Peyer's patch (tissue), 4 donors: Measurements from ENCODE around the gene ALDH5A1. TPM values are rescaled to one million over a fixed set of nuclear protein-coding genes. Genes with fewer than 3 reads are reported as not detected.

ENCODE experiments used
- DNase-seq, 3 donors: peaks; one replicate each; pipeline ENCODE4 v3.0.0-alpha.2; 2017 to 2019
- H3K27ac ChIP-seq, 4 donors: fragments of 200-600 bp; sonication (generic); one replicate each; pipeline ENCODE4 v1.5.1; 2016 to 2019
- H3K27me3 ChIP-seq, 2 donors: fragments of 200-600 bp; sonication (generic); one replicate each; pipeline ENCODE4 v1.5.1; 2019
- H3K36me3 ChIP-seq, 3 donors: fragments of 200-600 bp; sonication (generic); one replicate each; pipeline ENCODE4 v1.5.1; 2016 to 2019
- H3K4me1 ChIP-seq, 4 donors: fragments of 200-600 bp; sonication (generic); one replicate each; pipeline ENCODE4 v1.5.1; 2016 to 2019
- H3K4me3 ChIP-seq, 4 donors: fragments of 200-600 bp; sonication (generic); 1 replicate in 3 of 4; 2 replicates in 1 of 4; pipeline ENCODE4 v1.5.1; 2016 to 2019; ENCODE audit warnings: mild to moderate bottlenecking in 1 of 4
- H3K9me3 ChIP-seq, 4 donors: fragments of 200-600 bp; sonication (generic); one replicate each; pipeline ENCODE4 v1.5.1; 2016 to 2019; ENCODE audit warnings: mild to moderate bottlenecking in 1 of 4
- POLR2A ChIP-seq, 2 donors: fragments of 450-650 bp; IDR thresholded peaks; one replicate each; pipeline ENCODE4 v1.5.1; 2017; ENCODE audit warnings: antibody characterized with exemption in 2 of 2, mild to moderate bottlenecking in 2 of 2, moderate library complexity in 2 of 2
- total RNA-seq, 4 donors: library from RNA; depleted of rRNA; stranded (reverse); fragments of >200 nt; gene quantifications; one replicate each; pipeline ENCODE4 v1.1.0, GENCODE V29; 2016
- TF ChIP-seq, protein P1 (sequence below), 6 experiments: fragments of 450-650 bp in 4 of 6; fragments of 200-600 bp in 2 of 6; sonication (generic) in 1 of 6; IDR thresholded peaks; one replicate each; pipeline ENCODE4 v1.5.1; 2017 to 2019; ENCODE audit warnings: antibody characterized with exemption in 6 of 6, mild to moderate bottlenecking in 3 of 6, moderate library complexity in 1 of 6

The ALDH5A1 gene
- total RNA-seq, 4 donors from 2014 or later: 3.5 to 25.6 (median 8.8) TPM

DNA sequence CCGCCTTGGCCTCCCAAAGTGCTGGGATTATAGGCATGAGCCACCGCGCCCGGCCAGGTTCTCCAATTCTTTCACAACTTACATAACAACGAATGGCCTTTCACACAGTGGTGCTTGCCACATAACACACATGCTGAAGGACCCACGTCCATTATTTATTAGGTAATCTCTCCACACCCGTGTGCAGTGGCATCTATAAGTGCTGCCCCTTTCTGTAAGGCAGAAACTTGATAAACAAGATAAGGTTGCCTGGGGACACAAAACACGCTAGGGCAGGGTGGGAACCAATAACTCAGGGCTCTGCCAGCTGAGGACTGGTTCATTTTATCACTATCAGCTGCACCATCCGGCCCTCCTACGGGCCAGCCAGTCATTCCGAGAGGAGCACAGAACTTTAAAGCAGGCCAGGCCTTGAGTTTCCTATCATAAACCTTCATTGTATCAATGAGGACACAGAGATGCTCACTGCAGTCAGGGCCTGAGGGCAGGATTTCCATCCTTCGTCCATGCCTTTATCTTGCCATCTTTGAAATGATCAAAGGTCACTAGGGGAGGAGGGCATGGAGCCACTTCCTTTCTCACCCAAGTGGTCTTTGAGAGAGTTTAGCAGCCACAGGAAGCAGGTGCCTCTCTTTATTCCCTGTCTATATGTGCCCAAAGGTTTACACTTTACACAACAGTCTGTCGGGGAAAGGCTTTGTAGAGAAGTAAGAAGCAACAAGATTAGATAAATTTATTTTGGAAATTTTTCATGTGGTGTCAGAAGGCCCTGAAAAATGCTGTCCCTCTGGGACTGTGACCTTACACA lies 43.0 kb upstream of the ALDH5A1 start:
- Histone ChIP-seq H3K9me3 (no peaks in the 10 kb centered on the region), H3K36me3 (no peaks in the 10 kb centered on the region), H3K4me1 (no peaks in the 10 kb centered on the region), H3K4me3 (no peak overlapping the region), H3K27me3 (no peaks in the 10 kb centered on the region), H3K27ac (no peak overlapping the region)
- DNase-seq: no peak
- TF ChIP-seq POLR2A (IDR thresholded peaks at IDR 0.05): no peak
- TF ChIP-seq, protein P1, sequence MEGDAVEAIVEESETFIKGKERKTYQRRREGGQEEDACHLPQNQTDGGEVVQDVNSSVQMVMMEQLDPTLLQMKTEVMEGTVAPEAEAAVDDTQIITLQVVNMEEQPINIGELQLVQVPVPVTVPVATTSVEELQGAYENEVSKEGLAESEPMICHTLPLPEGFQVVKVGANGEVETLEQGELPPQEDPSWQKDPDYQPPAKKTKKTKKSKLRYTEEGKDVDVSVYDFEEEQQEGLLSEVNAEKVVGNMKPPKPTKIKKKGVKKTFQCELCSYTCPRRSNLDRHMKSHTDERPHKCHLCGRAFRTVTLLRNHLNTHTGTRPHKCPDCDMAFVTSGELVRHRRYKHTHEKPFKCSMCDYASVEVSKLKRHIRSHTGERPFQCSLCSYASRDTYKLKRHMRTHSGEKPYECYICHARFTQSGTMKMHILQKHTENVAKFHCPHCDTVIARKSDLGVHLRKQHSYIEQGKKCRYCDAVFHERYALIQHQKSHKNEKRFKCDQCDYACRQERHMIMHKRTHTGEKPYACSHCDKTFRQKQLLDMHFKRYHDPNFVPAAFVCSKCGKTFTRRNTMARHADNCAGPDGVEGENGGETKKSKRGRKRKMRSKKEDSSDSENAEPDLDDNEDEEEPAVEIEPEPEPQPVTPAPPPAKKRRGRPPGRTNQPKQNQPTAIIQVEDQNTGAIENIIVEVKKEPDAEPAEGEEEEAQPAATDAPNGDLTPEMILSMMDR (IDR thresholded peaks at IDR 0.05): no peak

DNA sequence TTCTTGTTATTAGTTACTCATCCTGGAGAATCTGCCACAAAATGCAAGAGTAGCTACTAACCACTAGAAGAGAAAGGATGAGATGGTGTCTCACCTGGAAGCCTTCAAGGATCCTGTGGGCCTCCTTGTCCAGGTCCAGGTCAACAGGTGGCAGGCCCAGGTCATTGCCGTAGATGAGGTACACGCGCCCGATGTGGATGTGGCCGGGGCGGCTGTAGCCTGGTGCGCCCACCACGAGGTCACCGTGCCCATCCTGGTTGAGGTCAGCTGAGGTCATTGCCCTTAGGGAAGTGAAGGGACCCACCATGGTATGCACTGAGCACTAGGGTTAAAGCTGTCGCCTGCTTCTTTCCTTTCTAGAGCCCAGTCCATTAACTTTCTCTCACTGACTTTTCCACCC lies 40.8 kb upstream of the ALDH5A1 start:
- Histone ChIP-seq H3K27ac (no peak overlapping the region), H3K9me3 (no peaks in the 10 kb centered on the region), H3K4me1 (no peaks in the 10 kb centered on the region), H3K4me3 (no peak overlapping the region), H3K27me3 (no peaks in the 10 kb centered on the region), H3K36me3 (no peaks in the 10 kb centered on the region)
- TF ChIP-seq, protein P1 (IDR thresholded peaks at IDR 0.05): no peak
- no peak for DNase-seq

DNA sequence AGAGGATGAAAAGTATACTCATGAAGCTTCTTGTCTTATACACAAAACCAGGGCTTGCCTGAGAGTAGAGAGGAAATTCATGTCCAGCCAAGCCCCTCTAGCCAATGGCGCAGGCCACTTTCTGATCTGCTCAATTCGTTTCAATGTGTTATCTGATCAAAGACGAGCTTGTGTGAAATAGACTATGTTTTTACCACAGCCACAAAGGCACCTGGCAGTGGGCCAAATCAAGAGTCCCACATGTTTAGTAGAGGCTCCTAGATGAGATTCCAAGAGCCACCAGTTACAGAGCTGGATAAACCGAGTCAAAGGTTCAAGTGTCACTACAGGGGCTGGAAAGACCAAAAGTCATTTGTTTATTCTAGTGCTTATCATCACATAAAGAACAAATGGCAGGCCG lies 40.3 kb upstream of the ALDH5A1 start:
- TF ChIP-seq POLR2A (IDR thresholded peaks at IDR 0.05): no peak
- TF ChIP-seq, protein P1 (IDR thresholded peaks at IDR 0.05): no peak
- Histone ChIP-seq H3K4me3 (no peak overlapping the region), H3K27ac (no peak overlapping the region), H3K9me3 (no peaks in the 10 kb centered on the region), H3K27me3 (no peaks in the 10 kb centered on the region), H3K36me3 (no peaks in the 10 kb centered on the region), H3K4me1 (no peaks in the 10 kb centered on the region)
- no peak for DNase-seq

DNA sequence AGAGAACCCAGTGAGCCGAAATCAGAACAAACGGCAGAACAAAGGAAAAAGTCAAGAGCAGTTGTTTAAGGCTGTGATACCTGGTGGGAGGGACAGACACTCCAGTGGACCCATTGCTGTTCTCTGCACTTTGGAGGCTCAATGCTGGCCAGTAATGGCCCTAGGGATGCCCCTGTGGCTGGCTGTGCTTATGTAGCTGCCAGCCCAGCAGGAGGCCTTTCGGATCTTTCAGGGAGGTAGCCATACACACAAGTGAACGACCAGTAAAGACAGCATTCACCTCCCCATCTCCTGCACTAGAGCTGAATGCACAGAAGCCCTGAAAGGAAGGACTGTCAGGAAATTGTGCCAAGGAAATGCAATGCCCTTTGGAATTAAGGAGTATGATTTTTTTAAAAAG lies 39.7 kb upstream of the ALDH5A1 start:
- H3K36me3 ChIP-seq: no peaks in the 10 kb centered on the region
- DNase-seq: no peak
- no peaks in the 10 kb centered on the region for H3K9me3 ChIP-seq
- no peak overlapping the region for H3K4me3 ChIP-seq
- TF ChIP-seq, protein P1 (IDR thresholded peaks at IDR 0.05): no peak
- TF ChIP-seq POLR2A (IDR thresholded peaks at IDR 0.05): no peak
- no peaks in the 10 kb centered on the region for H3K4me1 ChIP-seq
- no peaks in the 10 kb centered on the region for H3K27me3 ChIP-seq
- H3K27ac ChIP-seq: no peak overlapping the region

DNA sequence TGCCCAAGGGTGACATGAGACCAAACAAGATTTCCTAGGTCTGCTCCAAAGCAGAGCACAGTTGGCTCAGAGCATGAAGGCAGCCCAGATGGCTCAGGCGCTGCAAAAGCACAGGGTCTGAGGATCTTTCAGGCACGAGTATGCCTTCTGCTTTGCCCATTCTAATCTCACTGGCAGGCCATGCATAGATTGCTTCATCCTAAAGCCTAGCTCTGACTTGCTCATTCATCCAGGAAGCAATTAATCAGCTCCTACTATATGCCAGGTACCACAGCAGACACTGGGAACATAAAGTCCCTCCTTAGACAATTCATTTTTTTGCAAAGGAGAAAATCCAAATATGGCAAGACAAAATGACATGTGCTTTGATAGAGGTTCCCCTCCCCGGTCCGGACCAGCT lies 36.6 kb upstream of the ALDH5A1 start:
- no peak for TF ChIP-seq POLR2A (IDR thresholded peaks at IDR 0.05)
- TF ChIP-seq, protein P1 (IDR thresholded peaks at IDR 0.05): no peak
- no peak overlapping the region for H3K4me3 ChIP-seq
- no peaks in the 10 kb centered on the region for H3K9me3 ChIP-seq
- DNase-seq: no peak
- no peaks in the 10 kb centered on the region for H3K4me1 ChIP-seq
- no peaks in the 10 kb centered on the region for H3K36me3 ChIP-seq
- no peaks in the 10 kb centered on the region for H3K27me3 ChIP-seq
- no peak overlapping the region for H3K27ac ChIP-seq
